PC-3 (cell line): Measurements from ENCODE around the gene TM4SF18.

Source experiments
- EZH2 ChIP-seq: fragments of 300-600 bp; sonication (generic); IDR thresholded peaks from one replicate; pipeline ENCODE4 v1.6.1; 2017; ENCODE audit warnings: antibody characterized with exemption, mild to moderate bottlenecking, low read length; ENCODE audit not compliant: unreplicated experiment
- TF ChIP-seq, protein P1 (sequence below): fragments of 300-600 bp; sonication (generic); conservative IDR thresholded peaks from 2 replicates; pipeline ENCODE4 v1.5.1; 2017; ENCODE audit warnings: antibody characterized with exemption, low read depth, mild to moderate bottlenecking, low read length

DNA sequence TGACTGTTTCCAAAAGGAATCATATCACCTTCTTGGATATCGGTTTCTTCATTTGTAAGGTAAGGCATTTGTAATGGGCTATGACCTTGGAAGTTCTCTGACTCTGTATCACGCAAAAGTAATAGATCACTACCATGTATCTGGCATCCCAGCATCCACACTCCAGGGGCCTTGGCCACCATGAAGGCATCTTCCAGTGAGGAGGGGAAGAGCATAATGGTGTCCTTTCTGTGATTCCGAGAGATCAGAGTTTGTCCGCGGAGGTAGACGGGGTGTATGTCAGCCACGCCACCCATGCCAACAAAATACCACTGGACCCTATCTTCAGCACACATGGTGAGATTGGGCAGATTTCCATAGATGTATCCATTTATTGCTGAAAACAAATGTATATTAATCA, 63.7 kb downstream of the TM4SF18 start:
- TF ChIP-seq, protein P1, sequence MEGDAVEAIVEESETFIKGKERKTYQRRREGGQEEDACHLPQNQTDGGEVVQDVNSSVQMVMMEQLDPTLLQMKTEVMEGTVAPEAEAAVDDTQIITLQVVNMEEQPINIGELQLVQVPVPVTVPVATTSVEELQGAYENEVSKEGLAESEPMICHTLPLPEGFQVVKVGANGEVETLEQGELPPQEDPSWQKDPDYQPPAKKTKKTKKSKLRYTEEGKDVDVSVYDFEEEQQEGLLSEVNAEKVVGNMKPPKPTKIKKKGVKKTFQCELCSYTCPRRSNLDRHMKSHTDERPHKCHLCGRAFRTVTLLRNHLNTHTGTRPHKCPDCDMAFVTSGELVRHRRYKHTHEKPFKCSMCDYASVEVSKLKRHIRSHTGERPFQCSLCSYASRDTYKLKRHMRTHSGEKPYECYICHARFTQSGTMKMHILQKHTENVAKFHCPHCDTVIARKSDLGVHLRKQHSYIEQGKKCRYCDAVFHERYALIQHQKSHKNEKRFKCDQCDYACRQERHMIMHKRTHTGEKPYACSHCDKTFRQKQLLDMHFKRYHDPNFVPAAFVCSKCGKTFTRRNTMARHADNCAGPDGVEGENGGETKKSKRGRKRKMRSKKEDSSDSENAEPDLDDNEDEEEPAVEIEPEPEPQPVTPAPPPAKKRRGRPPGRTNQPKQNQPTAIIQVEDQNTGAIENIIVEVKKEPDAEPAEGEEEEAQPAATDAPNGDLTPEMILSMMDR: no peak
- TF ChIP-seq EZH2: no peak
